Fibroblast of the conjunctiva (primary cell): ENCODE measurements around the gene BRD1.

Source experiments
- DNase-seq: peaks from one replicate; pipeline ENCODE4 v3.0.0-alpha.2; 2010; ENCODE audit warnings: low read depth

The BRD1 gene

GRCh38 chr22:49727191-49727880, 100.3 kb downstream of the BRD1 start:
- DNase-seq, result no peak

DNA sequence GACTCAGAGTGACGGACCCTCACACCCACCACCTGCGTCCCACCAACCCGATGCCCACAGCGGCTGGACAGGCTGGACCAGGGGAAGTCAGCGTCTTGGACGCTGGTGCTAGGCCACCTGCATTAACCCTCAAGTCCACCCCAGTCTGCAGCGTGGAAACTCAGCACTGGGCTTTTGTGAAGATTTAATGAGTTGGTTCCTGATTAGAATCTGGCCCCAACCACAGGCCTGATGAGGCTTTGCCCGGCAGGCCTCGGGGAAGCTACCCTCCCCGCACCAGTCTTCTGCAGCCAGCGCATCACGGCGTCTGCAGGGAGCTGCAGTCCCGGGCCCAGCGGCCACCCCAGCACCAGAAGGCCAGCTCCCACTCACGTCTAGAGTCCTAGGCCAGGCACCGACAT, 101.0 kb downstream of the BRD1 start:
- DNase-seq, result no peak

DNA sequence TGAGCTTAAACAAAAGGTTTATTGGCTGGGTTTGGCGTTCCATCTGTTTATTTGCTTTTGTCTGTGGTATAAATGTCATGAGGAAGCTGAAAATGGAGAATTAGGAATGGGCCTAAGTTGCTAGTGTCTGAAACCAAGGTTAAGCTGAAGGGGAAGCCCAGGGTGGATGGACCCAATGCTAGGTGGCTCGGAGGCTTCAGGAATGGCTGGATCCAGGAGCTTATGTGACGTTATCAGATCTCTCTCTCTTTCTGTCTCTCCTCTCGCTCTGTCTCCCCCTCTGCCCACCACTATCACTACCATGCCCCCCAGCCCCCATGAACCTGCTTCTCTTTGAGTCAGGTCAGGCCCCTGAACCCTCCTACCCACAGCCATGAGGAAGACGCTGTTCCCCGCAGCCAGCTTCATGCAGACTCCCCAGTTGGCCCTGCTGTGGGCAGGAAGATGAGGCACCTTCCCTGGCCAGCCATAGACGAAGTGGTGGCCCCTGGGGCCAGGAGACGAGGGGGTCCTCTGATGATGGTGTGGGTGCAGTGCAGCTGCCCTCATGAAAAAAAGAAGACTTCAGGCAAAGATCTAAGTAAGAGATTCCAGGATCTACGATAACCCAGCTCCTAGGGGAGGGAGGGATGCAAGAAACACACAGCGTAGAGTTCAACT, 101.5 kb downstream of the BRD1 start:
- no peak for DNase-seq

DNA sequence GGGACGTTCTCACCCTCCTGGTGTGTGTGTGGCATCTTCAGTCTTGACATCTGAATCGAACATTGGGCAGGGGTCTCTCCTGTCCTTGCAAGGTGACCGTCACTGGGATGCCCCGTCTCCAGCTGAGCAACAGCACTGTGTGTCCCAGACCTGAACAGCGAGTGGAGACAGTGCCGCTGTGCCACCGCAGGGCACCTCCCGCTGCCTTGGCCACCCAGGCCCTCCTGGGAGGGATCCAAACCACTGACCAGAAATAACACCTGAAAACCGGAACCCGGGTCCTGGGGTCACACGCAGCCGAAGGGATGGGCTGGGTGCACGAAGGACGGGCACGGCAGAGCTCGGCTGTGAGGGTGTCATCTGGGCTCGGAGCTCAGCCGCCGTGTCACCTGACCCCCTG, 102.2 kb downstream of the BRD1 start:
- DNase-seq, result no peak

GRCh38 chr22:49724893-49725489, 102.7 kb downstream of the BRD1 start:
- no peak for DNase-seq

GRCh38 chr22:49724030-49724892, 103.4 kb downstream of the BRD1 start:
- DNase-seq, result no peak

GRCh38 chr22:49723478-49724029, 104.1 kb downstream of the BRD1 start:
- no peak for DNase-seq
